ENCODE measurements around the gene SYNE3. TPM values are rescaled to one million over a fixed set of nuclear protein-coding genes. Genes with fewer than 3 reads are reported as not detected.

Gene SYNE3
- total and polyA plus RNA-seq, 9 of the 15 experiments (the other 6 are each of a cell fraction or from before 2014, with no cell fraction given), result 0.04 to 3.1 (median 0.55) TPM

GRCh38 chr14:95515596-95516552, 576 bp downstream of the SYNE3 start (continued):
- TF ChIP-seq NFIC (IDR thresholded peaks at IDR 0.05) (no peak), DACH1 (IDR thresholded peaks at IDR 0.05; ENCODE audit: partially characterized antibody) (no peak), IRF2 (CRISPR knock-in tag; IDR thresholded peaks at IDR 0.05) (no peak), ZNF551 (CRISPR knock-in tag; IDR thresholded peaks at IDR 0.05) (no peak), SRSF3 (IDR thresholded peaks at IDR 0.05; ENCODE audit: insufficient read depth, low read length) (no peak), NR1H2 (CRISPR knock-in tag; IDR thresholded peaks at IDR 0.05) (no peak), HDAC1 (IDR thresholded peaks at IDR 0.05) (no peak), STAT5B (CRISPR knock-in tag; IDR thresholded peaks at IDR 0.05) (no peak), TCF7 (IDR thresholded peaks at IDR 0.05; ENCODE audit: borderline replicate concordance) (no peak), PHB2 (IDR thresholded peaks at IDR 0.05; ENCODE audit: low read depth) (no peak), RBBP5 (IDR thresholded peaks at IDR 0.05; ENCODE audit: borderline replicate concordance, insufficient read depth, low read length, poor library complexity, severe bottlenecking) (peak; percentile 26), CTCF (IDR thresholded peaks at IDR 0.05 in 2 of 3, conservative IDR thresholded peaks at IDR 0.05 in 1 of 3; ENCODE audit: insufficient read depth in 2 of 3, low read depth in 1 of 3, low read length in 3 of 3) (peak; percentile 36 to 67 (median 44); a peak in 5 of 6 replicates), FOXJ2 (tag; IDR thresholded peaks at IDR 0.05) (no peak), FUS (optimal IDR thresholded peaks at IDR 0.05; ENCODE audit: low read depth, low read length) (no peak), ZNF263 (CRISPR knock-in tag; IDR thresholded peaks at IDR 0.05; ENCODE audit: borderline replicate concordance) (no peak), ZNF197 (CRISPR knock-in tag; IDR thresholded peaks at IDR 0.05; ENCODE audit: low read depth) (no peak), CREBBP (IDR thresholded peaks at IDR 0.05; ENCODE audit: low read depth, low read length) (no peak), NELFE (IDR thresholded peaks at IDR 0.05; ENCODE audit: insufficient read depth, insufficient read length) (no peak), POU5F1 (IDR thresholded peaks at IDR 0.05; ENCODE audit: borderline replicate concordance, low read depth, low read length, partially characterized antibody) (no peak), ETS2 (tag; IDR thresholded peaks at IDR 0.05; ENCODE audit: borderline replicate concordance, poor library complexity, severe bottlenecking) (no peak), ZNF217 (CRISPR knock-in tag; IDR thresholded peaks at IDR 0.05) (no peak), EGR1 (conservative IDR thresholded peaks at IDR 0.05) (peak; percentile 41), BRD4 (IDR thresholded peaks at IDR 0.05) (no peak)
- TF ChIP-seq, protein P1, sequence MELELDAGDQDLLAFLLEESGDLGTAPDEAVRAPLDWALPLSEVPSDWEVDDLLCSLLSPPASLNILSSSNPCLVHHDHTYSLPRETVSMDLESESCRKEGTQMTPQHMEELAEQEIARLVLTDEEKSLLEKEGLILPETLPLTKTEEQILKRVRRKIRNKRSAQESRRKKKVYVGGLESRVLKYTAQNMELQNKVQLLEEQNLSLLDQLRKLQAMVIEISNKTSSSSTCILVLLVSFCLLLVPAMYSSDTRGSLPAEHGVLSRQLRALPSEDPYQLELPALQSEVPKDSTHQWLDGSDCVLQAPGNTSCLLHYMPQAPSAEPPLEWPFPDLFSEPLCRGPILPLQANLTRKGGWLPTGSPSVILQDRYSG (tag; conservative IDR thresholded peaks at IDR 0.05; ENCODE audit: low read depth), result no peak
- TF ChIP-seq, protein P2, sequence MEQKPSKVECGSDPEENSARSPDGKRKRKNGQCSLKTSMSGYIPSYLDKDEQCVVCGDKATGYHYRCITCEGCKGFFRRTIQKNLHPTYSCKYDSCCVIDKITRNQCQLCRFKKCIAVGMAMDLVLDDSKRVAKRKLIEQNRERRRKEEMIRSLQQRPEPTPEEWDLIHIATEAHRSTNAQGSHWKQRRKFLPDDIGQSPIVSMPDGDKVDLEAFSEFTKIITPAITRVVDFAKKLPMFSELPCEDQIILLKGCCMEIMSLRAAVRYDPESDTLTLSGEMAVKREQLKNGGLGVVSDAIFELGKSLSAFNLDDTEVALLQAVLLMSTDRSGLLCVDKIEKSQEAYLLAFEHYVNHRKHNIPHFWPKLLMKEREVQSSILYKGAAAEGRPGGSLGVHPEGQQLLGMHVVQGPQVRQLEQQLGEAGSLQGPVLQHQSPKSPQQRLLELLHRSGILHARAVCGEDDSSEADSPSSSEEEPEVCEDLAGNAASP (IDR thresholded peaks at IDR 0.05), result no peak
